GM04504 (cell line): Measurements from ENCODE around the gene NDUFA9.

Source experiments
- DNase-seq: peaks from one replicate; pipeline ENCODE4 v3.0.0-alpha.2; 2012; ENCODE audit warnings: low read depth

Gene NDUFA9

GRCh38 chr12:4648501-4649357 is at the start of gene NDUFA9, which contains the start of gene AKAP3:
Gene NDUFA9, plus strand, starts transcription at chr12:4649114. Its CDS starts 13 bp downstream, at chr12:4649127.
Gene AKAP3, minus strand, starts transcription at chr12:4649051. Its CDS starts 10,855 bp downstream, at chr12:4638196.
- peak; percentile 68 for DNase-seq

- DNase-seq: no peak
Observed at GRCh38 chr12:4603421-4603820, 45.5 kb upstream of the NDUFA9 start.

- no peak for DNase-seq
Observed at GRCh38 chr12:4603946-4604345, 45.0 kb upstream of the NDUFA9 start.

GRCh38 chr12:4604684-4605193 is 44.2 kb upstream of the NDUFA9 start:
- peak; percentile 71 for DNase-seq

- DNase-seq: no peak
Observed at GRCh38 chr12:4607056-4607455, 41.9 kb upstream of the NDUFA9 start.

- DNase-seq: no peak
Observed at GRCh38 chr12:4609071-4609470, 39.8 kb upstream of the NDUFA9 start.

GRCh38 chr12:4610481-4610880 is 38.4 kb upstream of the NDUFA9 start:
- no peak for DNase-seq

- DNase-seq: no peak
Observed at GRCh38 chr12:4615667-4616066, 33.2 kb upstream of the NDUFA9 start.

- no peak for DNase-seq
Observed at GRCh38 chr12:4621511-4621910, 27.4 kb upstream of the NDUFA9 start.

- no peak for DNase-seq
Observed at GRCh38 chr12:4626543-4626942, 22.4 kb upstream of the NDUFA9 start.

- no peak for DNase-seq
Observed at GRCh38 chr12:4628406-4628805, 20.5 kb upstream of the NDUFA9 start.

GRCh38 chr12:4630262-4630661 is 18.7 kb upstream of the NDUFA9 start:
- no peak for DNase-seq

GRCh38 chr12:4643747-4644146 is 5.2 kb upstream of the NDUFA9 start:
- DNase-seq: no peak

GRCh38 chr12:4645023-4645422 is 3.9 kb upstream of the NDUFA9 start:
- no peak for DNase-seq

- no peak for DNase-seq
Observed at GRCh38 chr12:4648104-4648500, 812 bp upstream of the NDUFA9 start.

- no peak for DNase-seq
Observed at GRCh38 chr12:4649358-4649661, 396 bp downstream of the NDUFA9 start.

GRCh38 chr12:4653257-4653656 is 4.3 kb downstream of the NDUFA9 start:
- no peak for DNase-seq

- no peak for DNase-seq
Observed at GRCh38 chr12:4653691-4654090, 4.8 kb downstream of the NDUFA9 start.

GRCh38 chr12:4663971-4664505 is 15.1 kb downstream of the NDUFA9 start:
- peak; percentile 68 for DNase-seq

- no peak for DNase-seq
Observed at GRCh38 chr12:4665236-4665635, 16.3 kb downstream of the NDUFA9 start.

- DNase-seq: no peak
Observed at GRCh38 chr12:4679711-4680110, 30.8 kb downstream of the NDUFA9 start.

GRCh38 chr12:4681732-4682131 is 32.8 kb downstream of the NDUFA9 start:
- DNase-seq: no peak

GRCh38 chr12:4685317-4685716 is 36.4 kb downstream of the NDUFA9 start:
- no peak for DNase-seq

- DNase-seq: no peak
Observed at GRCh38 chr12:4690760-4691159, 41.8 kb downstream of the NDUFA9 start.
